NCI-H510A treated with DMSO at 0.1 percent for 48 hours (cell line): Measurements from ENCODE around the gene TMEM51.
"Not testable (repeated sequence)": the region's sequence is repeated elsewhere in the genome, so short reads cannot be mapped to it uniquely, and the experiment has no call there.

ENCODE experiments used
- DNase-seq: peaks from one replicate; lab custom pipeline; 2025; lab: John Stamatoyannopoulos, UW

TMEM51 gene

GRCh38 chr1:15128077-15128476, 25.5 kb upstream of the TMEM51 start:
- no peak for DNase-seq

- peak; percentile 91 for DNase-seq
Observed at GRCh38 chr1:15128520-15129313, 24.8 kb upstream of the TMEM51 start.

- DNase-seq = no peak
Observed at GRCh38 chr1:15129944-15130343, 23.6 kb upstream of the TMEM51 start.

GRCh38 chr1:15130607-15131006, 22.9 kb upstream of the TMEM51 start:
- DNase-seq = no peak

- DNase-seq = no peak
Observed at GRCh38 chr1:15132965-15133364, 20.6 kb upstream of the TMEM51 start.

- DNase-seq = no peak
Observed at GRCh38 chr1:15134285-15134684, 19.3 kb upstream of the TMEM51 start.

- DNase-seq = not testable (repeated sequence)
Observed at GRCh38 chr1:15135604-15136003, 17.9 kb upstream of the TMEM51 start.

GRCh38 chr1:15137809-15138208, 15.7 kb upstream of the TMEM51 start:
- DNase-seq = no peak

GRCh38 chr1:15139654-15140350, 13.7 kb upstream of the TMEM51 start:
- no peak for DNase-seq

- no peak for DNase-seq
Observed at GRCh38 chr1:15141935-15142539, 11.5 kb upstream of the TMEM51 start.

- no peak for DNase-seq
Observed at GRCh38 chr1:15145327-15145726, 8.2 kb upstream of the TMEM51 start.

GRCh38 chr1:15146142-15146680, 7.3 kb upstream of the TMEM51 start:
- no peak for DNase-seq

GRCh38 chr1:15146971-15147376, 6.6 kb upstream of the TMEM51 start:
- DNase-seq = no peak

- no peak for DNase-seq
Observed at GRCh38 chr1:15148004-15148403, 5.5 kb upstream of the TMEM51 start.

GRCh38 chr1:15148475-15148874, 5.1 kb upstream of the TMEM51 start:
- DNase-seq = no peak

GRCh38 chr1:15148941-15149340, 4.6 kb upstream of the TMEM51 start:
- DNase-seq = no peak

- no peak for DNase-seq
Observed at GRCh38 chr1:15150376-15150775, 3.2 kb upstream of the TMEM51 start.

GRCh38 chr1:15151377-15151806, 2.2 kb upstream of the TMEM51 start:
- DNase-seq = peak; percentile 54

- DNase-seq = no peak
Observed at GRCh38 chr1:15151871-15152270, 1.7 kb upstream of the TMEM51 start.

- DNase-seq = peak; percentile 98
Observed at GRCh38 chr1:15152318-15153183, 996 bp upstream of the TMEM51 start.

GRCh38 chr1:15153842-15154479, 414 bp downstream of the TMEM51 start:
- DNase-seq = peak; percentile 77
